ENCODE data around the gene SYCN. TPM values are rescaled to one million over a fixed set of nuclear protein-coding genes. Genes with fewer than 3 reads are reported as not detected.
"Not testable (repeated sequence)": the region's sequence is repeated elsewhere in the genome, so short reads cannot be mapped to it uniquely, and the experiment has no call there.

The SYCN gene
- total RNA-seq, 2 donors from 2014 or later = not detected

- DNase-seq (ENCODE audit: low spot score in 2 of 2) = peak; percentile 45 to 71
- Mint-ChIP-seq H3K36me3 (no peaks in the 10 kb centered on the region), H3K9me3 (no peaks in the 10 kb centered on the region), H3K27ac (peak overlapping the region; percentile 73 to 80)
- ATAC-seq = peak; percentile 82 to 98
Observed at GRCh38 chr19:39237200-39238184, 33.4 kb upstream of the SYCN start.

DNA sequence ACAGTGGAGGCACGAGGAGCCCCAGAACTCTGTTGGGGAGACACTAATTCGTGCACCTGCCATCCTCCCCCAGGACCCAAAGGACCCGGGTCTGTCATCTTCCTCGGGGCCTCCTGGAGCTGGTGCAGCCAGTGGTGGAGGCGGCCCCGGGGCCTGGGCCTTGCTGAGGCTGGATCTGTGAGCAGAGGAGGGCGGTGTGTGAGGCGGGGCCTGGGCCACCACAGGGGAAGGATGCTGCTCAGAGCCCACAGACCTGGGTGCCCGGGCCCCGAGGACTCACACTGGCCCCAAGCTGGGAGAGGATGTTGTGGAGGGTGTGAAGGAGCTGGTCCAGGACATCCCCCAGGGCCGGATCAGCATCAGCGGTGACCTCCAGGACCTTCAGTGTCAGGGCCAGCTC is 32.5 kb upstream of the SYCN start:
- ATAC-seq (peak; percentile 32 to 76), DNase-seq (ENCODE audit: low spot score in 2 of 2) (peak in 1 of 2 donors; percentile 26)
- peak overlapping the region; percentile 36 to 80 for H3K27ac Mint-ChIP-seq
- no peaks in the 10 kb centered on the region for H3K36me3 Mint-ChIP-seq
- no peaks in the 10 kb centered on the region for H3K9me3 Mint-ChIP-seq

DNA sequence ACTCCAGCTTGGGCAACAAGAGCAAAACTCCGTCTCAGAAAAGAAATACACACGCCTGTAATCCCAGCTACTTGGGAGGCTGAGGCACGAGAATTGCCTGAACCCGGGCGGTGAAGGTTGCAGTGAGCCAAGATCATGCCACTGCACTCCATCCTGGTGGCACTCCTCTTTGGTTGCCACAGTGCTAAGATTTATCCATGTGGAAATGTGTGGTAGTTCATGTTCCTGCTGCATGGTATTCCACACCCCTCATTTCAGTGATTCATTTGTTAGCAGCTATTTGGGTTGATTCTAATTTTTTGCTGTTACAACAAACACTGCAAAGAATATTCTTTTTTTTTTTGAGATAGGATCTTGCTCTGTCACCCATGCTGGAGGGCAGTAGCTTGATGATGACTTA is 28.6 kb upstream of the SYCN start:
- DNase-seq (ENCODE audit: low spot score in 2 of 2) (no peak), ATAC-seq (no peak)
- H3K36me3 Mint-ChIP-seq = no peaks in the 10 kb centered on the region
- no peak overlapping the region for H3K27ac Mint-ChIP-seq
- no peaks in the 10 kb centered on the region for H3K9me3 Mint-ChIP-seq

- Mint-ChIP-seq H3K9me3 (no peaks in the 10 kb centered on the region), H3K27ac (no peak overlapping the region), H3K36me3 (no peaks in the 10 kb centered on the region)
- DNase-seq (ENCODE audit: low spot score in 2 of 2) = no peak
- no peak for ATAC-seq
Observed at GRCh38 chr19:39230096-39230764, 26.2 kb upstream of the SYCN start.

DNA sequence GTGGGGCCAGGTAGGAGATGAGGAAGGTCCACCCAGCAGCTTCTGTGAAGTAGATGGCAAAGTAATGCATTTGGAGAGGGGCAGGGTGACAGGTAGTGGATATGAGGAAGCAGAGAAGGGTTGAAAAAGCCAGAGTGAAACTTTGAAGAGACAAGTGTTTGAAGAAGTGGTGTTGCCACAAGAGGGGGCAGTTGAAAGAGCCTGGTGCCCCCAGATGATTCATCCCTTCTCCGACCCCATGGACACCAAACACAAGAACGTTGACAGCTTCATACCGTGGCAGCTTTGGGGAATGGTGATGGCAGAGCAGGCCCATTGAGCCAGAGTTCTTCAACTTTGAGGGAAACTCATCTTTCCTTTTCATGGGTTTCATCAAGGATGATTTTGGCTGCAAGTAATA is 20.8 kb upstream of the SYCN start:
- ATAC-seq (no peak), DNase-seq (ENCODE audit: low spot score in 2 of 2) (no peak)
- H3K9me3 Mint-ChIP-seq = no peaks in the 10 kb centered on the region
- H3K36me3 Mint-ChIP-seq = no peaks in the 10 kb centered on the region
- peak overlapping the region in 1 of 2 donors; percentile 79 for H3K27ac Mint-ChIP-seq

- Mint-ChIP-seq H3K9me3 (no peaks in the 10 kb centered on the region), H3K27ac (no peak overlapping the region), H3K36me3 (no peaks in the 10 kb centered on the region)
- DNase-seq (ENCODE audit: low spot score in 2 of 2) = no peak
- no peak for ATAC-seq
Observed at GRCh38 chr19:39223703-39224279, 19.7 kb upstream of the SYCN start.

GRCh38 chr19:39219108-39219507 is 15.0 kb upstream of the SYCN start:
- not testable (repeated sequence) for DNase-seq (ENCODE audit: low spot score in 2 of 2); H3K36me3 Mint-ChIP-seq; H3K9me3 Mint-ChIP-seq; H3K27ac Mint-ChIP-seq; ATAC-seq

DNA sequence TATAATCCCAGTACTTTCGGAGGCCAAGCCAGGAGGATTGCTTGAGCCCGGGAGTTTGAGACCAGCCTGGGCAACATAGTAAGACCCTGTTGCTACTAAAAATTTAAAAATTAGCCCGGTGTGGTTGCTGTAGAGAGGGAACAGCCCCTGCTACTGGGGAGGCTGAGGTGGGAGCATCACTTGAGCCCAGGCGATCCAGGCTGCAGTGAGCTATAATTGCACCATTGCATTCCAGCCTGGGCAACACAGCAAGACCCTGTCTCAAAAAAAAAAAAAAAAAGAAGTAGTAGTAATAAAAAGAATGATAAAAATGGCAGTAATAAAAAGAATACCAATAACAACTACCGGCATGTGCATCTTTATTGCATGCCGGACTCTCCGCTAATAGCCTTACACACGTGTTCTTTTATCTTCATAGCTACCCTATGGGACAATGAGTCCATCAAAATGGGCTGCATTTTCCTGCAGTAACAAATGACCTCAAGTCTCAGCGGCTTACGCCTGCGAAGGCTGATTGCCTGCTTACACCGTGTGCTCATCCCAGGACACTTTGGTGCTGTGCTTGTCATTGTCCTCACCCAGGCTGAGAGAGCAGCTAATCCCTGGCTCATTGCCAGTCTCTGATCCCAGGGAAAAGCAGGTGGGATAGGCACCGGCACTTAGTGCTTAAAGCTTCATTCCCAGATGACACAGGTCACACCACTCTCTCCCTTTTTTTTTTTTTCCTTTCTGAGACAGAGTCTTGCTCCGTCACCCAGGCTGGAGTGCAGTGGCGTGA is 14.4 kb upstream of the SYCN start:
- H3K36me3 Mint-ChIP-seq = no peaks in the 10 kb centered on the region
- no peak for DNase-seq (ENCODE audit: low spot score in 2 of 2)
- no peak overlapping the region for H3K27ac Mint-ChIP-seq
- H3K9me3 Mint-ChIP-seq = no peaks in the 10 kb centered on the region
- ATAC-seq = no peak

DNA sequence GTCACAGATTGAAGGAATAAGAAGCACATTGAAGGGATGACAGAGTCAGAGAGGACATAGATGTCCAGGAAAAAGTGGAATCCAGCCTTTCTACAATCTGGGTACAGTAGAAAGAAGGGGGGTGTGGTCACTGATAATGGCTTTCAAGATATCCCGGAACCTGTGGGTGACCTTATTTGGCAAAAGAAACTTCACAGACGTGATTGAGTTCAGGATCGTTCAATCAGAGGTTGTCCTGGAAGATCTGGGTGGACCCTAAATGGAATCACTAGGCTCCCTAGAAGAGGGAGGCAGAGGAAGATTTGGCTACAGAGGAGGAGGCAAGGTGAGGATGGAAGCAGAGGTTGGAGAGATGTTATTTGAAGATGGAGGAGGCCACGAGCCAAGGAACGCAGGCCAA is 13.0 kb upstream of the SYCN start:
- ATAC-seq = no peak
- DNase-seq (ENCODE audit: low spot score in 2 of 2) = no peak
- Mint-ChIP-seq H3K27ac (no peak overlapping the region), H3K9me3 (no peaks in the 10 kb centered on the region), H3K36me3 (no peaks in the 10 kb centered on the region)

DNA sequence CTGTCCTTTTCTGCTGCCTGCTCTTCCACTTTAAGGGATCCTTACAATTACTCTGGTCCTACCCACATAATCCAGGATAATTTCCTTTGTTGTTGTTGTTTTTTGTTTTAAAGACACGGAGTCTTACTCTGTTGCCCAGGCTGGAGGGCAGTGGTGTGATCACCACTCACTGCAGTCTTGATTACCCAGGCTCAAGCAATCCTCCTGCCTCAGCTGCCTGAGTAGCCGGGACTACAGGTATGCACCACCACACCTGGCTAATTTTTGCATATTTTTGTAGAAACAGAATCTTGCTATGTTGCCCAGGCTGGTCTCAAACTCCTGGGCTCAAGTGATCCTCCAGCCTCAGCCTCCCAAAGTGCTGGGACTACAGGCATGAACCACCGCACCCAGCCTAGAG is 11.3 kb upstream of the SYCN start:
- ATAC-seq; H3K9me3 Mint-ChIP-seq; H3K36me3 Mint-ChIP-seq; DNase-seq (ENCODE audit: low spot score in 2 of 2): not testable (repeated sequence)
- H3K27ac Mint-ChIP-seq = peak overlapping the region in 1 of 2 donors; percentile 59

GRCh38 chr19:39212375-39212742 is 8.3 kb upstream of the SYCN start:
- no peaks in the 10 kb centered on the region for H3K9me3 Mint-ChIP-seq
- no peaks in the 10 kb centered on the region for H3K36me3 Mint-ChIP-seq
- ATAC-seq (peak; percentile 98), DNase-seq (ENCODE audit: low spot score in 2 of 2) (peak; percentile 64 to 75)
- H3K27ac Mint-ChIP-seq = no peak overlapping the region

DNA sequence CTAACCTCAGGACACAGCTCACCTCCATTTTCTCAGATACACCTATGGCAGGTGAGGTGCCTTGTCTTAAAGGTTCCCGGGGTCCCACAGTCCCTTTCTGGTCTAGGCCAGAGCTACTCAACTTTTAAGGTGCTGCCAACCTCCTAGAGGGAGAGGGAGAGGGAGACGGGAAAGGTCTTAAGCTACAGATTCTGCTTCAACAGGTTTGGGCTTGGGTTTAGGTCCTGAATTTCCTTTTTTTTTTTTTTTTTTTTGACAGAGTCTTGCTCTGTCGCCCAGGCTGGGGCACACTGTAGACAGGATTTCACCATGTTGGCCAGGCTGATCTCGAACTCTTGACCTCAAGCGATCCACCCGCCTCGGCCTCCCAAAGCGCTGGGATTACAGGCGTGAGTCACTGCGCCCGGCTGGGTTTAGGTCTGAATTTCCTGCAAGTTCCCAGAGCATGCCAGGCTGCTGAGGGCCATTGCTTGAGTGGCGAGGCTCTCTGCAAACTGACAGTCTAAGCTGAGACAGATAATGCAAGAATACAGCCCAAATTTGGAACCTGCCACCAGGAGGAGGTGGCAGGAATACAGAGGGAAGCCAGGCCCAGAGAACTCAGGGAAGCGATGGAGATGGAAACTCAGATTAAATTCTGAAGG is 7.8 kb upstream of the SYCN start:
- Mint-ChIP-seq H3K36me3 (no peaks in the 10 kb centered on the region), H3K27ac (no peak overlapping the region), H3K9me3 (no peaks in the 10 kb centered on the region)
- DNase-seq (ENCODE audit: low spot score in 2 of 2) = no peak
- peak; percentile 14 to 37 for ATAC-seq

- Mint-ChIP-seq H3K36me3 (no peaks in the 10 kb centered on the region), H3K27ac (no peak overlapping the region), H3K9me3 (no peaks in the 10 kb centered on the region)
- DNase-seq (ENCODE audit: low spot score in 2 of 2) (no peak), ATAC-seq (no peak)
Observed at GRCh38 chr19:39209196-39209595, 5.1 kb upstream of the SYCN start.

DNA sequence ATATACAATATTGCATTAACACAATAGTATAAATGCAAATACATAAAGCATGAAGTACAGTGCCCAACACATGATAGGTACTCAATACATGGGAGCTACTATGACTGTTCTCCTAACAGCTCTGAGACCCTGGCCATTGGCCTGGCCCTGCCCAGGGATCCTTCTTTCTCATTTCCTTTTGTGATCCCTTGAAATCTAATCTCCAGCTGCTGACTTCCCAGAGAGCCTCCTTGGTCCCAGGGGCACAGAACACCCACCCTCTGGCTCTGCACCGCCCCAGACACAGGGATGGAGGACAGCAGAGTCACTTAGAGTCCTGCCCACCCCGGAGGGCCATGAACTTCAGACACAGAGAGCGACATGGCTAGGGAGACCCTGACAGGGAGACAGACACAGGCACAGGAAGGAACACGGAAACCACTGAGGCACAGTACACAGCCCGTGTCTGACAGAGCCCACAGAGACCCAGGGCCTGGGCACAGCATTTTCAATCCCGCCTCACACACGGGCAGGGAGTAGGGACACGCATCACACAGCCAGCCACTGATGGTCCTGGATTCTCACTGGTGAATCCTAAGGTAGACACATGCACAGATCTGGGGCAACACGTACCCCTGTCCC is 4.2 kb upstream of the SYCN start:
- ATAC-seq = no peak
- H3K27ac Mint-ChIP-seq = no peak overlapping the region
- no peaks in the 10 kb centered on the region for H3K36me3 Mint-ChIP-seq
- no peaks in the 10 kb centered on the region for H3K9me3 Mint-ChIP-seq
- DNase-seq (ENCODE audit: low spot score in 2 of 2) = no peak

DNA sequence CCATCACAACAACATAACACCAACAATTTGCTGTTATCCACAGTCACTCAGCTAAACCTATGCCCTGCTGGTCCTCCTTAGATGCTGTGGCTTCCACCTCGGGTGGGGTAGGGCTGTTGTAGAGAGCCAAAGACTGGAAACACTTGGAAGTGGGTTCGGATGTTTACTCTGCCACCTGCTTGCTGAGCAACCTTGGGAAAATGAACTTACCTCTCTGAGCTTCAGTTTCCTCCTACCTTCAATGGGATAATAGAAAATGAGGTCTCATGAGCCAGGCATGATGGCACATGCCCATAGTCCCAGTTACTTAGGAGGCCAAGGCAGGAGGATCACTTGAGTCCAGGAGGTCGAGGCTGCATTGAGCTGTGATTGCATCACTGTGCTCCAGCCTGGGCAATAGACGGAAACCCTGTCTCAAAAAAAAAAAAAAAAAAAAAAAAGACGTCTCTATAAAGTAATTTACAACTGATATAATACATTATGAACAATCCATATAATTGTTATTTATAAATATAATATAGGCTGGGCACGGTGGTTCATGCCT is 3.3 kb upstream of the SYCN start:
- Mint-ChIP-seq H3K36me3 (no peaks in the 10 kb centered on the region), H3K9me3 (no peaks in the 10 kb centered on the region), H3K27ac (no peak overlapping the region)
- ATAC-seq (no peak), DNase-seq (ENCODE audit: low spot score in 2 of 2) (no peak)

DNA sequence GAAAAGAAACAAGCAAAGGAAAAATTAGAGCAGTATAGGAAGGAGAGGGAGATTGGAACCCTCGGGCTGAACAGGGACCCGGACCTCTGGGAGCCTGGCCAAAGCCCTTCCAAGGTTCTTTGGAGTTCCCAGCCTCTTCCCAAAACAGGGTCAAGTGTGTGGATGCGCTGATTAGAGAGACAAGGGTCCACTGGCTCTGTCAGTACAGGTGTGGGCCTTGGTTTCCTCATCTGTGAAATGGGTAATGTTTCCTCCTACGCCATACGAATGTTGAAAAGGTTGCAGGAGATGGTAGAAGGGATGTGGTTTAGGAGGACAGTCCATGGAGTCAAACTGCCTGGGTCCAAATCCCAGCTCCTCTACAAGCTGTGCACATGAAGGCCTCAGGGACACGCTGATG is 2.1 kb upstream of the SYCN start:
- H3K27ac Mint-ChIP-seq = no peak overlapping the region
- ATAC-seq = no peak

More for the DNA sequence above, 2.1 kb upstream of the SYCN start:
- Mint-ChIP-seq H3K36me3 (no peaks in the 10 kb centered on the region), H3K9me3 (no peaks in the 10 kb centered on the region)
- no peak for DNase-seq (ENCODE audit: low spot score in 2 of 2)

Data from activated naive CD4-positive, alpha-beta T cell treated with anti-CD3 and anti-CD28 coated beads, Interleukin-2, amount 50 U/mL, for 72 hours (primary cell).